ENCODE data around the gene ORMDL2.

Gene ORMDL2, protein sequence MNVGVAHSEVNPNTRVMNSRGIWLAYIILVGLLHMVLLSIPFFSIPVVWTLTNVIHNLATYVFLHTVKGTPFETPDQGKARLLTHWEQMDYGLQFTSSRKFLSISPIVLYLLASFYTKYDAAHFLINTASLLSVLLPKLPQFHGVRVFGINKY

DNA sequence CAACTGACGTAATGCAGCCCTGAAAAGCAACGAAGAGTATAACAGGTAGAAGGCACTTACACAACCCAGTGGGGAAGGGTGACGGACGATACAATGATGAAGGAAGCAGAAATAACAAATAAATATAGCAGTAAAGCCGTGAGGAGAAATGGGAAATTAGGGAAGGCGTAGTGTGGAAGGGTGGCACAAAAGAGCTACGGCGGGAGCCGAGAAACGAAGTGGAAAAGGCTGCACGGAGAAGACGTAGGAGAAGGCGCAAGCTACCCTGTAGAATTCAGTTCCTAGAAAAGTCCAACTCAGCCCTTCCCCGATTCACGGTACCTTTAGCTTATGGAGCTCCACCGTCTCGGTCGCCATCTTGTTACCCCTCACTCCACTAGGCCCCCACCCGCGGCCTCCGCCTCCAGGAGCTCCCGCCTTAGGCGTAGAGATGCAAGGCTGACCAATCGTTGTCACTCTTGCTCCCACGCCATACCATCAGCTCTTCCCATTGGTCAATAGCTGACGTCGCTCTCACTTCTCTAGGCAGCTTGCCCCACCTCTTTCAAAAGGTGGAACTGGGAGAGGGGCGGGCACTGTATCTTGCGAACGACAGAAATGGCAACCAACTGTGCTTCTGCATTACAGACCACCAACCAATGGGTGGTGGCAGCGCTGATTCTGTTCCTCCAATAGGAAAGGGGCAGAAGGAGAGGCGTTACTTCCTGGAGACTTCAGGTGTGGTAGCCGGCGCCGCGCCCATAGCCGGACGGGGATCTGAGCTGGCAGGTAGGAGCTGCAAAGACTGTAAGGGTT, at the start of gene ORMDL2, which contains the start of gene SARNP:
TSS of gene ORMDL2 (plus strand) at position 697 of the 795 bp plus-strand sequence. CDS start 959 bp downstream, outside the sequence.
TSS of gene SARNP (minus strand) at position 380 of the 795 bp plus-strand sequence. CDS start at position 357, 23 bp downstream.
- TF ChIP-seq, protein P1, sequence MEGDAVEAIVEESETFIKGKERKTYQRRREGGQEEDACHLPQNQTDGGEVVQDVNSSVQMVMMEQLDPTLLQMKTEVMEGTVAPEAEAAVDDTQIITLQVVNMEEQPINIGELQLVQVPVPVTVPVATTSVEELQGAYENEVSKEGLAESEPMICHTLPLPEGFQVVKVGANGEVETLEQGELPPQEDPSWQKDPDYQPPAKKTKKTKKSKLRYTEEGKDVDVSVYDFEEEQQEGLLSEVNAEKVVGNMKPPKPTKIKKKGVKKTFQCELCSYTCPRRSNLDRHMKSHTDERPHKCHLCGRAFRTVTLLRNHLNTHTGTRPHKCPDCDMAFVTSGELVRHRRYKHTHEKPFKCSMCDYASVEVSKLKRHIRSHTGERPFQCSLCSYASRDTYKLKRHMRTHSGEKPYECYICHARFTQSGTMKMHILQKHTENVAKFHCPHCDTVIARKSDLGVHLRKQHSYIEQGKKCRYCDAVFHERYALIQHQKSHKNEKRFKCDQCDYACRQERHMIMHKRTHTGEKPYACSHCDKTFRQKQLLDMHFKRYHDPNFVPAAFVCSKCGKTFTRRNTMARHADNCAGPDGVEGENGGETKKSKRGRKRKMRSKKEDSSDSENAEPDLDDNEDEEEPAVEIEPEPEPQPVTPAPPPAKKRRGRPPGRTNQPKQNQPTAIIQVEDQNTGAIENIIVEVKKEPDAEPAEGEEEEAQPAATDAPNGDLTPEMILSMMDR (conservative IDR thresholded peaks at IDR 0.05; ENCODE audit: low read depth, low read length) = no peak
- H4K20me1 ChIP-seq (ENCODE audit: insufficient read depth) = 0 out of 2 replicates have a peak, but pooled peaks cover 10% of the 10 kb centered on the region
- H3K36me3 ChIP-seq (ENCODE audit: insufficient read depth) = peaks cover 35% of the 10 kb centered on the region; the same call in 1 of the 2 replicates

DNA sequence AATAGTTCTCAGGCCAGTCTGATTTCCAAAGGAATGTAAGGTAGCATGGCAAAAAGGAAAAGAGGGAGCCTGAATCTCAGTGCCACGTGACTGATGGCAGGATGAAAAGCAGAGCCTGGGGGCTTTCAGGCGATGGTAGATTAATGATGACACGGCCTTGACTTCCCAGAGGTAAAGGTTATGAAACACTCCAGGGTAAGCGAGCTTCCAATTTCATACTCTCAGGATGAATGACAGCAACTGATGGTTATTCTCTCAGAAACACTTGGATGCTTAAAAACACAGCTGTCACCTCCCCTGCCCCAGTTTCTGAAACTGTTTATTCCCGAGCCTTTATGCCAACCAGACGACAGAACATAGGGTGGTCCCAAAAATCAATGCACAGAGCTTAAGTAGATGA, 46.1 kb upstream of the ORMDL2 start:
- H2AFZ ChIP-seq (ENCODE audit: low read depth) = no peak overlapping the region
- H3K4me1 ChIP-seq (ENCODE audit: low read depth, poor library complexity, severe bottlenecking) = no peaks in the 10 kb centered on the region
- no peaks in the 10 kb centered on the region for H4K20me1 ChIP-seq (ENCODE audit: insufficient read depth)
- no peaks in the 10 kb centered on the region for H3K27me3 ChIP-seq (ENCODE audit: insufficient read depth, low read depth)
- TF ChIP-seq, protein P1 (conservative IDR thresholded peaks at IDR 0.05; ENCODE audit: low read depth, low read length) = no peak
- no peak overlapping the region for H3K9ac ChIP-seq
- peaks cover 6% of the 10 kb centered on the region; the same call in 1 of the 2 replicates for H3K36me3 ChIP-seq (ENCODE audit: insufficient read depth)
- no peak overlapping the region for H3K4me2 ChIP-seq
- peaks cover 5% of the 10 kb centered on the region; the same call in 1 of the 2 replicates for H3K79me2 ChIP-seq (ENCODE audit: insufficient read depth, low read depth)
- H3K4me3 ChIP-seq (IDR thresholded peaks at IDR 0.05; ENCODE audit: insufficient read depth, low read depth, low read length) = no peak overlapping the region
- no peak overlapping the region for H3K27ac ChIP-seq

More for the DNA sequence above, at the start of gene ORMDL2, which contains the start of gene SARNP:
- peak within 1 kb of the TSS; percentile 93 for H3K4me2 ChIP-seq
- peaks cover 73% of the 10 kb centered on the region for H3K79me2 ChIP-seq (ENCODE audit: insufficient read depth, low read depth)
- H3K4me1 ChIP-seq (ENCODE audit: low read depth, poor library complexity, severe bottlenecking) = peaks cover 36% of the 10 kb centered on the region
- peak within 1 kb of the TSS; percentile 73 for H2AFZ ChIP-seq (ENCODE audit: low read depth)
- H3K27ac ChIP-seq = peak within 1 kb of the TSS; percentile 55
- no peaks in the 10 kb centered on the region for H3K27me3 ChIP-seq (ENCODE audit: insufficient read depth, low read depth)
- H3K4me3 ChIP-seq (IDR thresholded peaks at IDR 0.05; ENCODE audit: insufficient read depth, low read depth, low read length) = peak within 1 kb of the TSS; percentile 83
- peak within 1 kb of the TSS; percentile 76 for H3K9ac ChIP-seq

GRCh38 chr12:55777856-55778255, 40.0 kb upstream of the ORMDL2 start:
- TF ChIP-seq, protein P1 (conservative IDR thresholded peaks at IDR 0.05; ENCODE audit: low read depth, low read length) = no peak
- H3K27ac ChIP-seq = no peak overlapping the region
- H3K9ac ChIP-seq = no peak overlapping the region
- no peak overlapping the region for H2AFZ ChIP-seq (ENCODE audit: low read depth)
- H3K79me2 ChIP-seq (ENCODE audit: insufficient read depth, low read depth) = no peaks in the 10 kb centered on the region
- H4K20me1 ChIP-seq (ENCODE audit: insufficient read depth) = no peaks in the 10 kb centered on the region
- peaks cover 6% of the 10 kb centered on the region for H3K4me1 ChIP-seq (ENCODE audit: low read depth, poor library complexity, severe bottlenecking)
- H3K4me3 ChIP-seq (IDR thresholded peaks at IDR 0.05; ENCODE audit: insufficient read depth, low read depth, low read length) = no peak overlapping the region
- H3K36me3 ChIP-seq (ENCODE audit: insufficient read depth) = peaks cover 16% of the 10 kb centered on the region; the same call in 1 of the 2 replicates
- no peaks in the 10 kb centered on the region for H3K27me3 ChIP-seq (ENCODE audit: insufficient read depth, low read depth)
- H3K4me2 ChIP-seq = no peak overlapping the region

GRCh38 chr12:55780685-55781084, 37.2 kb upstream of the ORMDL2 start:
- H3K4me3 ChIP-seq (IDR thresholded peaks at IDR 0.05; ENCODE audit: insufficient read depth, low read depth, low read length) = no peak overlapping the region
- H4K20me1 ChIP-seq (ENCODE audit: insufficient read depth) = no peaks in the 10 kb centered on the region
- H3K79me2 ChIP-seq (ENCODE audit: insufficient read depth, low read depth) = no peaks in the 10 kb centered on the region
- no peak overlapping the region for H3K9ac ChIP-seq
- H3K4me1 ChIP-seq (ENCODE audit: low read depth, poor library complexity, severe bottlenecking) = peaks cover 6% of the 10 kb centered on the region
- H3K27me3 ChIP-seq (ENCODE audit: insufficient read depth, low read depth) = no peaks in the 10 kb centered on the region
- no peak overlapping the region for H3K4me2 ChIP-seq
- TF ChIP-seq, protein P1 (conservative IDR thresholded peaks at IDR 0.05; ENCODE audit: low read depth, low read length) = no peak
- peaks cover 25% of the 10 kb centered on the region; the same call in 1 of the 2 replicates for H3K36me3 ChIP-seq (ENCODE audit: insufficient read depth)
- no peak overlapping the region for H2AFZ ChIP-seq (ENCODE audit: low read depth)
- no peak overlapping the region for H3K27ac ChIP-seq

All from KMS-11 (cell line).